Karpas-422 (cell line): Measurements from ENCODE around the gene LAMA5. TPM values are rescaled to one million over a fixed set of nuclear protein-coding genes. Genes with fewer than 3 reads are reported as not detected.

ENCODE experiments used
- DNase-seq: peaks from one replicate; pipeline ENCODE4 v3.0.0-alpha.2; 2015
- H2AFZ ChIP-seq: fragments of 200-600 bp; sonication (generic); 2 replicates; pipeline ENCODE4 v1.6.1; 2014; ENCODE audit warnings: antibody characterized with exemption, low read length, mixed read lengths
- H3K27ac ChIP-seq: fragments of 200-600 bp; sonication (generic); 2 replicates; pipeline ENCODE4 v1.5.1; 2014; ENCODE audit warnings: mild to moderate bottlenecking, low read length, moderate library complexity
- H3K27me3 ChIP-seq: fragments of 200-600 bp; sonication (generic); 2 replicates; pipeline ENCODE4 v1.6.1; 2014; ENCODE audit warnings: low read length, mixed read lengths
- H3K36me3 ChIP-seq: fragments of 200-600 bp; sonication (generic); 2 replicates; pipeline ENCODE4 v1.6.1; 2014; ENCODE audit warnings: low read length, mixed read lengths; ENCODE audit not compliant: insufficient read depth
- H3K4me1 ChIP-seq: fragments of 200-600 bp; sonication (generic); 2 replicates; pipeline ENCODE4 v1.6.1; 2014; ENCODE audit warnings: mild to moderate bottlenecking, low read length, mixed read lengths
- H3K4me2 ChIP-seq: fragments of 200-600 bp; sonication (generic); 2 replicates; pipeline ENCODE4 v1.6.1; 2014; ENCODE audit warnings: low read length, low read depth, mild to moderate bottlenecking; ENCODE audit not compliant: poor library complexity, severe bottlenecking
- H3K4me3 ChIP-seq: fragments of 200-600 bp; sonication (generic); 2 replicates; pipeline ENCODE4 v1.5.1; 2014; ENCODE audit warnings: mild to moderate bottlenecking, antibody characterized with exemption, low read length, mixed read lengths
- H3K79me2 ChIP-seq: fragments of 200-600 bp; sonication (generic); 2 replicates; pipeline ENCODE4 v1.6.1; 2014; ENCODE audit warnings: mild to moderate bottlenecking, low read length, mixed read lengths
- H3K9ac ChIP-seq: fragments of 200-600 bp; sonication (generic); 2 replicates; pipeline ENCODE4 v1.6.0; 2014; ENCODE audit warnings: low read length
- H3K9me2 ChIP-seq: fragments of 200-600 bp; sonication (generic), shearing (Covaris generic); replicated peaks from 2 replicates; pipeline ENCODE4 v1.6.0; 2014; ENCODE audit warnings: mild to moderate bottlenecking, low read length, moderate library complexity; ENCODE audit not compliant: insufficient read depth
- H3K9me3 ChIP-seq: fragments of 300-700, 200-600 bp; sonication (generic); 2 replicates; pipeline ENCODE4 v1.6.1; 2014; ENCODE audit warnings: low read length, mixed read lengths
- H4K20me1 ChIP-seq: fragments of 200-600 bp; sonication (generic); 2 replicates; pipeline ENCODE4 v1.6.1; 2014; ENCODE audit warnings: mild to moderate bottlenecking, antibody characterized with exemption, low read length, low read depth; ENCODE audit not compliant: insufficient read depth
- total RNA-seq: library from RNA; depleted of rRNA; stranded (reverse); fragments of >200 nt; shearing (Covaris generic); gene quantifications from 2 replicates; pipeline ENCODE4 v1.2.3, GENCODE V29; 2014; ENCODE audit warnings: low replicate concordance

LAMA5 gene
- total RNA-seq, 1 experiment from 2014 or later: 17.5 TPM

DNA sequence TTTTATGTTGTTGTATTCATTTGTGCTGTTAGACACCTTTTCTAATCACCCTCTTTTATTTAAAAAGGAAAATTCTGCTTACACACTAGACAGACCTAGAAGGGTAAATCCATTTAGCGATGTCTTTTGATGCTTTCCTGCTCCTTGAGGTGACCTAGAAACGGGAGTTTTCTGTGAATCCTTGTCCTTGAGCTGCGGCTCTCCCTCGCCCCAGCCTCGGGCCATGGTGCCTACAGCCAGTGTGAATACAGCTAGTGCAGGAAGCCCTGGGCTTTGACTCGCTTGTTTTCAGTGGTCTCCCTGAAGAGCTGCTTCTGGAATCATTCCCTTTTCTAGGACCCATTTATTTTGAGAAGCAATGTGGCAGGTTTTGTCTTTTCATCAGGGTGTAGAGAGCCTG, 82.0 kb downstream of the LAMA5 start:
- no peaks in the 10 kb centered on the region for H3K9me2 ChIP-seq
- no peak overlapping the region for H3K4me2 ChIP-seq
- no peaks in the 10 kb centered on the region for H4K20me1 ChIP-seq
- H3K9ac ChIP-seq: no peak overlapping the region
- H3K4me1 ChIP-seq: no peaks in the 10 kb centered on the region
- H3K9me3 ChIP-seq: no peaks in the 10 kb centered on the region
- no peaks in the 10 kb centered on the region for H3K27me3 ChIP-seq
- DNase-seq: no peak
- H3K4me3 ChIP-seq: no peak overlapping the region
- H2AFZ ChIP-seq: no peak overlapping the region
- no peaks in the 10 kb centered on the region for H3K36me3 ChIP-seq
- no peak overlapping the region for H3K27ac ChIP-seq
- no peaks in the 10 kb centered on the region for H3K79me2 ChIP-seq

DNA sequence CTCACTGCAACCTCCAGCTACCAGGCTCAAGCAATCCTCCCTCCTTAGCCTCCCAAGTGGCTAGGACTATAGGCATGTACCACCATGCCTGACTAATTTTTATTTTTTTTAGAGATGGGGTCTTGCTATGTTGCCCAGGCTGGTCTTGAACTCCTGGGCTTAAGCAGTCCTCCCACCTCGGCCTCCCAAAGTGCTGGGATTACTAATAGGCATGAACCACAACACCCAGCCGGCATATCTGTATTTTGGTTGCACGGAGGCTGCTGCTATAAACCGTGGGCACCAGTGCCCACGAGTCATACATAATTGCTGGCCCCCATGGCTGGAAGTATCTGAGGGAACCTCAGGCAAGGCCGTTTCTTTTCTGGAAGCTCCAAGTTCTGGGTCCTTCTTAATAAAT, 82.7 kb downstream of the LAMA5 start:
- no peak overlapping the region for H2AFZ ChIP-seq

DNA sequence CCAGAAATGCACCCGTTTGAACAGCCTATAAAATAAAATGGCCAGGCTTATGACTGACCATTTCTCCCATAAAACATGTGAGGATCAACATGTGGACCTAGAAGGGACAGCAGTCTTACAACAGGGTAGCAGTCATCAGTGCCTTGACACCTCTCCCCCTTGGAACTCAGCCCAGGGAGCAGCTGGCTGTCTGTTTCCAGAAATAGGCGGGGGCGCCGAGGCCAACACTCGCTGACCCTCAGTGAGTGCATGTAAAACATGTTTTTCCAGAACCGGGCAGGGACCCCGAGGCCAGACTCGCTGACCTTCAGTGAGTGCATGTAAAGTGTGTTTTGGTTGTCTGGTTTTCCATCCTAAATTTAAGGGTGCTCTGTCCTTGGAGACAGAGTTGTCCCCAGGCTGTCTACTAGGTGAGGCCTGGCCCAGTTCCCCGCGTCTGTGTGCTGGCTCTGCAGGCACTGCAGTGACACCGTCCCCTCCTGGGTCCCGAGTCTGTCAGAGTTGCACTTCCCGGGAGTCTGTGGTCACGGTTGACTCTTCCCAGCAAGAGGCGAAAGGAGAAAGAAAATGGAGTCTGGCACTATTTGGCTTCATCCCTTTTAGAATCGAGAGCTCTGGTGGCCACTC, 84.1 kb downstream of the LAMA5 start:
- Histone ChIP-seq H3K36me3 (no peaks in the 10 kb centered on the region), H3K4me2 (no peak overlapping the region), H3K79me2 (no peaks in the 10 kb centered on the region), H3K9me2 (no peaks in the 10 kb centered on the region), H3K9ac (no peak overlapping the region), H3K9me3 (no peaks in the 10 kb centered on the region), H3K27ac (no peak overlapping the region), H3K4me3 (no peak overlapping the region), H2AFZ (no peak overlapping the region), H3K27me3 (no peaks in the 10 kb centered on the region), H3K4me1 (no peaks in the 10 kb centered on the region), H4K20me1 (no peaks in the 10 kb centered on the region)
- no peak for DNase-seq

More for the DNA sequence above, 82.7 kb downstream of the LAMA5 start:
- DNase-seq: no peak
- H3K79me2 ChIP-seq: no peaks in the 10 kb centered on the region
- H3K27me3 ChIP-seq: no peaks in the 10 kb centered on the region
- H4K20me1 ChIP-seq: no peaks in the 10 kb centered on the region
- H3K9me3 ChIP-seq: no peaks in the 10 kb centered on the region
- no peak overlapping the region for H3K27ac ChIP-seq
- H3K4me1 ChIP-seq: no peaks in the 10 kb centered on the region
- H3K9me2 ChIP-seq: no peaks in the 10 kb centered on the region
- no peak overlapping the region for H3K4me2 ChIP-seq
- H3K36me3 ChIP-seq: no peaks in the 10 kb centered on the region
- H3K4me3 ChIP-seq: no peak overlapping the region
- no peak overlapping the region for H3K9ac ChIP-seq

DNA sequence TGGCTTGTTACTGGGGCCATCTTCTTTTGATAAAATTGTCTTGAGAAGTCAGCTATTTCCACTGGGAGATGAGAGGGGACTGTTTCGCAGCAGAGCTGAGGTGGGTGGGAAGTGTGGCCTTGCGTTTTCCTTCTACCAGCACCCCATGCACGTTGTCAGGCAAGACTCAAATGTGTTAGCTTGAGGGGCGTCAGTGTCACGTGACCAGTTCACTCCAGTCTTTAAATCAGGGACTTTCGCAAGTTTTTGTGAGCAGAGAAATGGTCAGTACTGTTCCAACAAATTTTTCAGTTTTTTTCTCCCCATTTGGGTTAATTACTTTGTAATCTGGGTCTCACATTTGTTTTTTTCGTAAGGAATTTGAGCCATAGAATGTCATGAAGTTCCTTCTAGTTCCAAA, 85.0 kb downstream of the LAMA5 start:
- Histone ChIP-seq H3K4me3 (no peak overlapping the region), H3K9me2 (no peaks in the 10 kb centered on the region), H3K79me2 (no peaks in the 10 kb centered on the region), H2AFZ (no peak overlapping the region), H3K36me3 (no peaks in the 10 kb centered on the region), H4K20me1 (no peaks in the 10 kb centered on the region; the same call in 1 of the 2 replicates), H3K27me3 (no peaks in the 10 kb centered on the region), H3K4me1 (no peaks in the 10 kb centered on the region), H3K9ac (no peak overlapping the region), H3K9me3 (no peaks in the 10 kb centered on the region), H3K4me2 (no peak overlapping the region), H3K27ac (no peak overlapping the region)
- no peak for DNase-seq

DNA sequence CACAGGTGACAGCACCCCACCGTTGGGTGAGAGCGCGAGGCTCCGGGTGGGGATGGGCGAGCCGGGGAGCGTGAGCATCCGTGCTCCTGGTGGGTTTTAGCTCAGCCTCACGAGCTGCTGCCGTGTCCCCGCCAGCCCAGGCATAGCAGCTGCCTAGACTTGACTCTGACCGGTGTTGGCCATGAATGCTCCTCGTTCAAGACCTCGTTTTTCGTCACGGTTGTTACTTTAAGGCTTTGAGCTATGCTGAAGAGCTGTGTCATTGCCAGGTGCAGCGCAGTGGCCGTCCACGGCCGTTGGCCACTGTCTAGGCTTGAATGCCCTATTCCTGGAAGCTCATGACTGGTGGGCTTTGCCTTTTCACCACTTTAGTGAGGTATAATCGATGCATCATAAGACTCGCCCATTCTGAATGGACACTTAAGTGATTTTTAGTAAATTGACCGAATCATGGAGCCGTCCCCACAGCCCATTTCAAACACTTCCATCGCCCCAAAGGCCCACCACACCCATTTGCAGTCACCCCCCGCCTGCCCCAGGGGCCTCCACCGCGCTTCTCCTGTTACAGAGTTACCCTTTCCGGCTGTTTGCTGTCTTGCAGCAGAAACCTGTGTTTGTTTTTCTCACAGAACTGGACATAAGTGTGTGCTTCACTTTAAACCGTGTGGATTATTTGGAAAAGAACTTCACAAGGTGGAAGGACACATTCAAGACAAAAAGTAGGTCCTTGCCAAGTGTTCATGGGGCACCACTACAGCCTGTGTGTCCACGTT, 85.8 kb downstream of the LAMA5 start:
- Histone ChIP-seq H3K4me3 (no peak overlapping the region), H3K79me2 (no peaks in the 10 kb centered on the region), H3K27ac (no peak overlapping the region), H3K9ac (no peak overlapping the region), H2AFZ (no peak overlapping the region), H3K9me2 (no peaks in the 10 kb centered on the region), H3K27me3 (no peaks in the 10 kb centered on the region), H3K9me3 (no peaks in the 10 kb centered on the region), H3K36me3 (no peaks in the 10 kb centered on the region), H3K4me2 (no peak overlapping the region), H3K4me1 (no peaks in the 10 kb centered on the region), H4K20me1 (no peaks in the 10 kb centered on the region; the same call in 1 of the 2 replicates)
- no peak for DNase-seq

DNA sequence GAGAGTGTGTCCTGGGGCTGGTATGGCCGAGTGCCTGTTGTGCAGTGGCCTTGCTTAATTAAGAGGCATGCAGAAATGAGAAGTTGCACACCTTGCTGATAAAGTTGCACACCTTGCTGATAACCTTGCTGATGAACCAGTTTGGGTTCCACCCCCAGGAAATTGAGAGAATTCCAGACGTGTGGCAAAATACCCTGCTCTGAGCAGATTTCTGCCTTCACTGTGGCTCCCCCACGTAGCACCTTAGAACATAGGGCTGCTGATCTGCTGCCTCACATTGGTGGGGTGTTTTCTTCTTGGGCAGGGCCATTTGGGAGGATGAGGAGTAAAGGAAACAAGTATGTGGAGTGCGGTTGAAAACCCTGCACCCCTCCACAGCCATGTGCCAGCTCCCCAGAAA, 86.8 kb downstream of the LAMA5 start:
- no peaks in the 10 kb centered on the region for H3K27me3 ChIP-seq
- H3K27ac ChIP-seq: no peak overlapping the region
- H4K20me1 ChIP-seq: no peaks in the 10 kb centered on the region; the same call in 1 of the 2 replicates
- no peaks in the 10 kb centered on the region for H3K9me3 ChIP-seq
- no peak overlapping the region for H2AFZ ChIP-seq
- no peaks in the 10 kb centered on the region for H3K9me2 ChIP-seq
- H3K9ac ChIP-seq: no peak overlapping the region
- no peak for DNase-seq
- H3K36me3 ChIP-seq: no peaks in the 10 kb centered on the region
- H3K79me2 ChIP-seq: no peaks in the 10 kb centered on the region
- peaks cover under 1% of the 10 kb centered on the region for H3K4me1 ChIP-seq
- H3K4me3 ChIP-seq: no peak overlapping the region
- H3K4me2 ChIP-seq: no peak overlapping the region

DNA sequence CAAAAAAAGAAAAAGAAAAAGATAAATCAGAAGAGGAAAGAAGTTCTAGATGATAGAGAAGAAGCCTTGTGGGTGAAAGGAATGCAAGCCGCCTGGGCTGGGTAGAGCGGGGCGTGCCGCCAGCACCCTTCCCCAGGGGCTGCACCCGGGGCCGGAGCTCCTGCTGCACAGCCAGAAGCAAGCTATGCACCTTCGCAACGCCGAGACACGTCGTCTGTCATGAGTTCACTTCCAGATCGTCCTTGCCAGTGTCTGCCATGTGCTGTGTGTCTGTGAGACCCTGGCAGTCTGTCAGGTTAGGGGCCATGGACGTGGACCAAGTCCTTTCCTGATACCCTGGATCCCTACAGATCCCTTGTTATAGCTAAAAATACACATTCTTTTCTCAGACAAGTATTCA, 89.9 kb downstream of the LAMA5 start:
- no peak overlapping the region for H2AFZ ChIP-seq
- peaks cover 20% of the 10 kb centered on the region for H3K4me1 ChIP-seq
- H3K27me3 ChIP-seq: no peaks in the 10 kb centered on the region
- H3K4me3 ChIP-seq: no peak overlapping the region
- no peak overlapping the region for H3K4me2 ChIP-seq
- no peaks in the 10 kb centered on the region for H3K9me3 ChIP-seq
- H3K27ac ChIP-seq: no peak overlapping the region
- no peaks in the 10 kb centered on the region for H3K9me2 ChIP-seq
- no peaks in the 10 kb centered on the region for H3K79me2 ChIP-seq
- H3K9ac ChIP-seq: no peak overlapping the region
- no peaks in the 10 kb centered on the region; the same call in 1 of the 2 replicates for H4K20me1 ChIP-seq
- no peak for DNase-seq
- no peaks in the 10 kb centered on the region for H3K36me3 ChIP-seq

DNA sequence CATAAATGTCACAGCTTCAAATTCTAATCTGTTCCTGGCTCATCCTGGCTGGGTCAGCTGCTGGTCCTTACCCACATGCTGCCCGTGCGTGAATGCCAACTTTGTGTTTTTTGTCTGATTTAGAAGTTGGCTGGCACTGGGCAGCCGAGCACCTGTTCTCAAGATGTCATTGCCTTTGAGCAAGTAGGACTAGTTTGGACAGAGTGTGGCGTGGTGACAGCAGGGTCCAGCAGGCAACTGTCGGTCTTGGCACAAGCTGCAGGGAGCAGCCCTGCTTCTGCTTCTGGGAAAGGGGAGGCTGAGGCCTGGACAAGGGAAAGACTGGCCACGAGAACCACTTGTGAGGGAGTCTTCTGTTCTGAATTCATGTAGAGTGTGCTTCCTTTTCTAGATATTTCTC, 90.7 kb downstream of the LAMA5 start:
- Histone ChIP-seq H3K4me3 (no peak overlapping the region), H3K79me2 (no peaks in the 10 kb centered on the region), H3K36me3 (no peaks in the 10 kb centered on the region), H2AFZ (no peak overlapping the region), H3K9me2 (no peaks in the 10 kb centered on the region), H3K27ac (no peak overlapping the region), H3K4me2 (no peak overlapping the region), H3K9ac (no peak overlapping the region), H3K27me3 (no peaks in the 10 kb centered on the region), H3K9me3 (no peaks in the 10 kb centered on the region), H4K20me1 (no peaks in the 10 kb centered on the region; the same call in 1 of the 2 replicates), H3K4me1 (peaks cover 20% of the 10 kb centered on the region)
- no peak for DNase-seq
